ENCODE measurements around the gene ZP4.

- TF ChIP-seq POLR2A (IDR thresholded peaks at IDR 0.05; ENCODE audit: low read depth, low read length) (no peak), POLR2AphosphoS5 (IDR thresholded peaks at IDR 0.05; ENCODE audit: low read depth, low read length) (no peak), TAF1 (IDR thresholded peaks at IDR 0.05; ENCODE audit: low read depth, low read length) (no peak), POU2F2 (IDR thresholded peaks at IDR 0.05; ENCODE audit: low read depth, low read length) (no peak), PAX5 (IDR thresholded peaks at IDR 0.05; ENCODE audit: insufficient read depth, low read length, severe bottlenecking) (no peak), SPI1 (IDR thresholded peaks at IDR 0.05; ENCODE audit: low read depth, low read length) (no peak)
These were observed 21.7 kb downstream of the ZP4 start for GRCh38 chr1:237868817-237869600.
